Measurements from ENCODE around the gene PTK6. TPM values are rescaled to one million over a fixed set of nuclear protein-coding genes. Genes with fewer than 3 reads are reported as not detected.

The PTK6 gene
- total and polyA plus RNA-seq, 2 of the 13 experiments (the other 11 are each of a cell fraction or from before 2014, with no cell fraction given), result 0.08 TPM; not detected in 1

GRCh38 chr20:63574829-63575743 is 37.9 kb upstream of the PTK6 start (continued):
- TF ChIP-seq ZNF580 (CRISPR knock-in tag; IDR thresholded peaks at IDR 0.05; ENCODE audit: borderline replicate concordance, low read depth), result 0 out of 2 replicates have a peak, but pooled peaks have one; percentile 33
- TF ChIP-seq PHF21A (CRISPR knock-in tag; IDR thresholded peaks at IDR 0.05), result 0 out of 2 replicates have a peak, but pooled peaks have one; percentile 60
- TF ChIP-seq ZNF501 (CRISPR knock-in tag; IDR thresholded peaks at IDR 0.05), result peak; percentile 76
- TF ChIP-seq, protein P1, sequence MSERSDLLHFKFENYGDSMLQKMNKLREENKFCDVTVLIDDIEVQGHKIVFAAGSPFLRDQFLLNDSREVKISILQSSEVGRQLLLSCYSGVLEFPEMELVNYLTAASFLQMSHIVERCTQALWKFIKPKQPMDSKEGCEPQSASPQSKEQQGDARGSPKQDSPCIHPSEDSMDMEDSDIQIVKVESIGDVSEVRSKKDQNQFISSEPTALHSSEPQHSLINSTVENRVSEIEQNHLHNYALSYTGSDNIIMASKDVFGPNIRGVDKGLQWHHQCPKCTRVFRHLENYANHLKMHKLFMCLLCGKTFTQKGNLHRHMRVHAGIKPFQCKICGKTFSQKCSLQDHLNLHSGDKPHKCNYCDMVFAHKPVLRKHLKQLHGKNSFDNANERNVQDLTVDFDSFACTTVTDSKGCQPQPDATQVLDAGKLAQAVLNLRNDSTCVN (CRISPR knock-in tag; IDR thresholded peaks at IDR 0.05; ENCODE audit: borderline replicate concordance), result peak; percentile 19; the same call in 1 of the 2 replicates
- peak; percentile 73 for TF ChIP-seq ZNF143 (CRISPR knock-in tag; IDR thresholded peaks at IDR 0.05)
- TF ChIP-seq MBNL3 (CRISPR knock-in tag; conservative IDR thresholded peaks at IDR 0.05), result no peak
- TF ChIP-seq, protein P2, sequence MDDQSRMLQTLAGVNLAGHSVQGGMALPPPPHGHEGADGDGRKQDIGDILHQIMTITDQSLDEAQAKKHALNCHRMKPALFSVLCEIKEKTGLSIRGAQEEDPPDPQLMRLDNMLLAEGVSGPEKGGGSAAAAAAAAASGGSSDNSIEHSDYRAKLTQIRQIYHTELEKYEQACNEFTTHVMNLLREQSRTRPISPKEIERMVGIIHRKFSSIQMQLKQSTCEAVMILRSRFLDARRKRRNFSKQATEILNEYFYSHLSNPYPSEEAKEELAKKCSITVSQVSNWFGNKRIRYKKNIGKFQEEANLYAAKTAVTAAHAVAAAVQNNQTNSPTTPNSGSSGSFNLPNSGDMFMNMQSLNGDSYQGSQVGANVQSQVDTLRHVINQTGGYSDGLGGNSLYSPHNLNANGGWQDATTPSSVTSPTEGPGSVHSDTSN (CRISPR knock-in tag; IDR thresholded peaks at IDR 0.05; ENCODE audit: borderline replicate concordance), result no peak
- TF ChIP-seq MYNN (CRISPR knock-in tag; IDR thresholded peaks at IDR 0.05; ENCODE audit: low read depth), result peak; percentile 82
- TF ChIP-seq ZNF776 (CRISPR knock-in tag; IDR thresholded peaks at IDR 0.05), result no peak; the same call in 1 of the 2 replicates
- no peak for TF ChIP-seq RFXANK (CRISPR knock-in tag; IDR thresholded peaks at IDR 0.05)
- peak; percentile 18 for TF ChIP-seq CBX1 (IDR thresholded peaks at IDR 0.05; ENCODE audit: low read depth)
- TF ChIP-seq ZNF225 (CRISPR knock-in tag; IDR thresholded peaks at IDR 0.05), result no peak
- peak; percentile 55; the same call in 1 of the 2 replicates for TF ChIP-seq NR2F2 (IDR thresholded peaks at IDR 0.05; ENCODE audit: borderline replicate concordance, low read depth)
- no peak for TF ChIP-seq GABPA (IDR thresholded peaks at IDR 0.05; ENCODE audit: low read depth, low read length)
- TF ChIP-seq GABPA (CRISPR knock-in tag; IDR thresholded peaks at IDR 0.05; ENCODE audit: low read depth), result peak; percentile 29; the same call in 1 of the 2 replicates
- TF ChIP-seq, protein P3, sequence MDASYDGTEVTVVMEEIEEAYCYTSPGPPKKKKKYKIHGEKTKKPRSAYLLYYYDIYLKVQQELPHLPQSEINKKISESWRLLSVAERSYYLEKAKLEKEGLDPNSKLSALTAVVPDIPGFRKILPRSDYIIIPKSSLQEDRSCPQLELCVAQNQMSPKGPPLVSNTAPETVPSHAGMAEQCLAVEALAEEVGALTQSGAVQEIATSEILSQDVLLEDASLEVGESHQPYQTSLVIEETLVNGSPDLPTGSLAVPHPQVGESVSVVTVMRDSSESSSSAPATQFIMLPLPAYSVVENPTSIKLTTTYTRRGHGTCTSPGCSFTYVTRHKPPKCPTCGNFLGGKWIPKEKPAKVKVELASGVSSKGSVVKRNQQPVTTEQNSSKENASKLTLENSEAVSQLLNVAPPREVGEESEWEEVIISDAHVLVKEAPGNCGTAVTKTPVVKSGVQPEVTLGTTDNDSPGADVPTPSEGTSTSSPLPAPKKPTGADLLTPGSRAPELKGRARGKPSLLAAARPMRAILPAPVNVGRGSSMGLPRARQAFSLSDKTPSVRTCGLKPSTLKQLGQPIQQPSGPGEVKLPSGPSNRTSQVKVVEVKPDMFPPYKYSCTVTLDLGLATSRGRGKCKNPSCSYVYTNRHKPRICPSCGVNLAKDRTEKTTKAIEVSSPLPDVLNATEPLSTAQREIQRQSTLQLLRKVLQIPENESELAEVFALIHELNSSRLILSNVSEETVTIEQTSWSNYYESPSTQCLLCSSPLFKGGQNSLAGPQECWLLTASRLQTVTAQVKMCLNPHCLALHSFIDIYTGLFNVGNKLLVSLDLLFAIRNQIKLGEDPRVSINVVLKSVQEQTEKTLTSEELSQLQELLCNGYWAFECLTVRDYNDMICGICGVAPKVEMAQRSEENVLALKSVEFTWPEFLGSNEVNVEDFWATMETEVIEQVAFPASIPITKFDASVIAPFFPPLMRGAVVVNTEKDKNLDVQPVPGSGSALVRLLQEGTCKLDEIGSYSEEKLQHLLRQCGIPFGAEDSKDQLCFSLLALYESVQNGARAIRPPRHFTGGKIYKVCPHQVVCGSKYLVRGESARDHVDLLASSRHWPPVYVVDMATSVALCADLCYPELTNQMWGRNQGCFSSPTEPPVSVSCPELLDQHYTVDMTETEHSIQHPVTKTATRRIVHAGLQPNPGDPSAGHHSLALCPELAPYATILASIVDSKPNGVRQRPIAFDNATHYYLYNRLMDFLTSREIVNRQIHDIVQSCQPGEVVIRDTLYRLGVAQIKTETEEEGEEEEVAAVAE (CRISPR knock-in tag; IDR thresholded peaks at IDR 0.05; ENCODE audit: borderline replicate concordance), result peak; percentile 34

Measured in HepG2 (cell line).